Ishikawa (cell line): ENCODE data around the gene DDN.

Source experiments
- CEBPB ChIP-seq: IDR thresholded peaks from 2 replicates; pipeline ENCODE4 v1.6.1; 2012
- CREB1 ChIP-seq: IDR thresholded peaks from 2 replicates; pipeline ENCODE4 v1.6.1; 2012; ENCODE audit warnings: low read depth
- EGR1 ChIP-seq: IDR thresholded peaks from 2 replicates; pipeline ENCODE4 v1.6.1; 2012
- EP300 ChIP-seq: IDR thresholded peaks from 2 replicates; pipeline ENCODE4 v1.6.1; 2012; ENCODE audit warnings: borderline replicate concordance
- FOXM1 ChIP-seq: IDR thresholded peaks from 2 replicates; pipeline ENCODE4 v1.6.1; 2012; ENCODE audit warnings: low read depth, borderline replicate concordance
- MAX ChIP-seq: IDR thresholded peaks from 2 replicates; pipeline ENCODE4 v1.6.1; 2012
- NFIC ChIP-seq: IDR thresholded peaks from 2 replicates; pipeline ENCODE4 v1.6.1; 2012
- RAD21 ChIP-seq: IDR thresholded peaks from 2 replicates; pipeline ENCODE4 v1.6.1; 2012; ENCODE audit warnings: low read depth
- TAF1 ChIP-seq: IDR thresholded peaks from 2 replicates; pipeline ENCODE4 v1.6.1; 2012; ENCODE audit warnings: low read depth, mild to moderate bottlenecking
- TCF12 ChIP-seq: IDR thresholded peaks from 2 replicates; pipeline ENCODE4 v1.6.1; 2012; ENCODE audit warnings: low read depth
- TEAD4 ChIP-seq: IDR thresholded peaks from 2 replicates; pipeline ENCODE4 v1.6.1; 2012
- USF1 ChIP-seq: IDR thresholded peaks from 2 replicates; pipeline ENCODE4 v1.6.1; 2012
- YY1 ChIP-seq: IDR thresholded peaks from 2 replicates; pipeline ENCODE4 v1.6.1; 2012; ENCODE audit warnings: low read depth
- ZBTB7A ChIP-seq: IDR thresholded peaks from 2 replicates; pipeline ENCODE4 v1.6.1; 2012; ENCODE audit warnings: low read depth
- TF ChIP-seq, protein P1 (sequence below): IDR thresholded peaks from 2 replicates; pipeline ENCODE4 v1.6.1; 2012; ENCODE audit warnings: low read depth, mild to moderate bottlenecking

The DDN gene

DNA sequence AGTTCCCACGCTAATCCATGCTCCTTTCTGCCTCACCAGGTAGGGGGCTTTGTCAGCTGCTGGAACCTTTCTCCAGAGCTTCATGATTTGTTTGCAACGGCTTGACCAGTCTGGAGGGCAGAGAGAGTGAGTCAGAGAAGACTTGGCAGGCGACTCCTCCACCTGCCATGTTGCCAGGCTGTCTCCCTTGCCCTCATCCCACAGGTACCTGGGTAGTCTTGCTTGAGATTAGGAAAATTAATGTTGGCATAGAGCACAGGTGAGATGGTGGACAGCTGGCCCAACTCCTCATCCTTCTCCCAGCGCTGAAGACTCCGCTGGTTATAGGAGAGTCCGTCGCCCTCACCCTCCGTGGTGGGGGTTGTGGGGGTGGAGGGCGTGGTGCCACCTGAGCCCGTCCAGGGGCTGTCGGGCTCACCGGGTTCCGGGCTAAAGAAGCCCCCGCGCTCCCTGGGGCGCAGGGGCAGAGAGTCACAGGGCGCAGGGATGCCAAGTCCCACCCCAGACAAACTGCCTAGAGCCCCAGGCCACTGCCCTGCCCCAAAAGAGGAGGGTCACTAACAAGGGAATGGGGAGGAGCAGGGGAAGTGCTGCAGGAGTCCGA lies 42.8 kb upstream of the DDN start:
- TF ChIP-seq TCF12 (no peak), TAF1 (no peak), YY1 (no peak), MAX (no peak), USF1 (no peak), FOXM1 (no peak), EGR1 (no peak), EP300 (no peak), CEBPB (no peak), NFIC (no peak), TEAD4 (no peak)
- TF ChIP-seq, protein P1, sequence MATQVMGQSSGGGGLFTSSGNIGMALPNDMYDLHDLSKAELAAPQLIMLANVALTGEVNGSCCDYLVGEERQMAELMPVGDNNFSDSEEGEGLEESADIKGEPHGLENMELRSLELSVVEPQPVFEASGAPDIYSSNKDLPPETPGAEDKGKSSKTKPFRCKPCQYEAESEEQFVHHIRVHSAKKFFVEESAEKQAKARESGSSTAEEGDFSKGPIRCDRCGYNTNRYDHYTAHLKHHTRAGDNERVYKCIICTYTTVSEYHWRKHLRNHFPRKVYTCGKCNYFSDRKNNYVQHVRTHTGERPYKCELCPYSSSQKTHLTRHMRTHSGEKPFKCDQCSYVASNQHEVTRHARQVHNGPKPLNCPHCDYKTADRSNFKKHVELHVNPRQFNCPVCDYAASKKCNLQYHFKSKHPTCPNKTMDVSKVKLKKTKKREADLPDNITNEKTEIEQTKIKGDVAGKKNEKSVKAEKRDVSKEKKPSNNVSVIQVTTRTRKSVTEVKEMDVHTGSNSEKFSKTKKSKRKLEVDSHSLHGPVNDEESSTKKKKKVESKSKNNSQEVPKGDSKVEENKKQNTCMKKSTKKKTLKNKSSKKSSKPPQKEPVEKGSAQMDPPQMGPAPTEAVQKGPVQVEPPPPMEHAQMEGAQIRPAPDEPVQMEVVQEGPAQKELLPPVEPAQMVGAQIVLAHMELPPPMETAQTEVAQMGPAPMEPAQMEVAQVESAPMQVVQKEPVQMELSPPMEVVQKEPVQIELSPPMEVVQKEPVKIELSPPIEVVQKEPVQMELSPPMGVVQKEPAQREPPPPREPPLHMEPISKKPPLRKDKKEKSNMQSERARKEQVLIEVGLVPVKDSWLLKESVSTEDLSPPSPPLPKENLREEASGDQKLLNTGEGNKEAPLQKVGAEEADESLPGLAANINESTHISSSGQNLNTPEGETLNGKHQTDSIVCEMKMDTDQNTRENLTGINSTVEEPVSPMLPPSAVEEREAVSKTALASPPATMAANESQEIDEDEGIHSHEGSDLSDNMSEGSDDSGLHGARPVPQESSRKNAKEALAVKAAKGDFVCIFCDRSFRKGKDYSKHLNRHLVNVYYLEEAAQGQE: no peak

DNA sequence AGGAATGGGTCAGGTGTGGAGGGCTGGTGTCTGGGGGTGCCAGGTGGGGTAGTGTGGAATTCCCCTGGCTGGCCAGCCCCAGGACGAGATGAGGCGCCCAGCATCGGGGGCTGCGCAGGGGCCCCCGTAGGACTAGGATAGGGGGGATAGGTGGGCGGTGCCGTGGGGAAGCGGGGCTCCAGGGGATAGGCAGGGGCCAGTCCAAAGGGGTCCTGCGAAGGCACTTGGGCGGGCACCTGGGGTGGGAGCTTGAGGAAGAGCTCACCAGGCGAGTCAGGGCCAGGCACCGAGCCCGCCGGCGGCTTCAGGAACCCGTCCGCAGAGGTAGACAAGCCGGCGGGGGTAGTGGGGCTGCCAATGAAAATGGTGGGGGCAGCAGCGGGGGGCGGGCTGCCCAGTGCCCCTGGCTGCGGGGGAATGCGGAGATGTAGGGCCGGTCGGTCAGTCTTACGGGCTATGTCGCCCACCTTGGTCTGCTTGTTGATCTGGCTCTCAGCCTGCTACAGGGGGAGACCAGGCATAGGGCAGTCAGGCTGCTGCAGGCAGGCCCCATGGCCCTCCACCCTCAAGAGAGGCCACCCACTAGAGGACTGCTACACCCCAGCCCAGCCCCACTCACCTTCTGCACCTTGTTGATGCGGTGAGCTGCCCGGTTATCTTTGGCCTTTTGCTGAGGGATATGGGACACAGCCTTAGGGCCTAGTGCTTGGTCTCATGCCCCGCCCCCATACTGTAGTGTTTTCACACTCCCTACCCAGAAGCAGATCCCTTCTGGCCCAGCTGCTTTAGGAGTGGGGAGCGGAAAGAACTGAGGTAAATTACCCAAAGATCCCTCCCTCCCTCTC lies 42.1 kb upstream of the DDN start:
- no peak for TF ChIP-seq YY1
- TF ChIP-seq ZBTB7A: no peak
- no peak for TF ChIP-seq CREB1
- TF ChIP-seq EGR1: no peak
- TF ChIP-seq FOXM1: no peak
- no peak for TF ChIP-seq MAX
- TF ChIP-seq CEBPB: no peak
- TF ChIP-seq RAD21: no peak
- no peak for TF ChIP-seq TAF1
- TF ChIP-seq TCF12: no peak
- no peak for TF ChIP-seq USF1
- no peak for TF ChIP-seq NFIC
- no peak for TF ChIP-seq TEAD4
- no peak for TF ChIP-seq EP300
- TF ChIP-seq, protein P1: no peak

DNA sequence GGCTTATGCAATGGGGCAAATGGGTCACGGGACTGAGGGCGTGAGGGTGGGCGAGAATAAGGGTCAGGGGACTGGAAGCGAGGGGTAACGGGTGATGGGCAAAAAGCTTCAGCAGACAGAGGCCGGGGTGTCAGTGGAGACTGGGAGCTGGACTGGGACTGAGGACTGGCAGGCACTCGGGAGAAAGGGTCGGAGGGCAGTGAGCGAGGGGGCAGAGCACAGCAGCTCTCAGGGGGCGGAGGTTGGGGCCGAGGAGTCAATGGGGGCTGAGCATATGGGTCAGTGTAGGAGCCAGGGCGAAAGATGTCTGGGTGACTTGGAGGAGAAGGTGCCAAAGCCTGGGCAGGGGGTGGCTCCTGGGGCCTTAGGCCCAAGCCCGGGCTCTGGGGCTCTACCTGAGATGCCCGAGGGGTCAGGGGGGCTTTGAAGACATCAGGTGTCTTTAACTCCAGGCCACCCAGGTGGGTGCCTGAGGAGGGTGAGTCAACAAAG lies 41.2 kb upstream of the DDN start:
- TF ChIP-seq CREB1 (no peak), EGR1 (no peak), NFIC (no peak), TEAD4 (no peak), YY1 (no peak), TAF1 (no peak), ZBTB7A (no peak), FOXM1 (no peak), RAD21 (no peak), TCF12 (no peak)
- TF ChIP-seq, protein P1: no peak
